Naive thymus-derived CD4-positive, alpha-beta T cell (primary cell): ENCODE data around the gene GEN1. TPM values are rescaled to one million over a fixed set of nuclear protein-coding genes. Genes with fewer than 3 reads are reported as not detected.

ENCODE experiments used
- ATAC-seq: fragments of 150-1000 bp; cut with Tn5 transposase; 2 replicates; pipeline ENCODE4 v1.10.0; 2021; ENCODE audit warnings: mild to moderate bottlenecking, moderate library complexity
- CTCF ChIA-PET: fragments of 350-600 bp; sonication (Branson Sonifier 250); formaldehyde crosslinking; loops from one replicate; lab custom pipeline; 2021; ENCODE audit warnings: antibody characterized with exemption; lab: Charles Lee
- POLR2A ChIA-PET: fragments of 350-600 bp; sonication (Branson Sonifier 250); formaldehyde crosslinking; loops from one replicate; lab custom pipeline; 2021; ENCODE audit warnings: antibody characterized with exemption, inconsistent platforms; lab: Charles Lee
- DNase-seq, 9 donors: peaks; one replicate each; pipeline versions ENCODE4 v3.0.0 to v3.0.0-alpha.2; 2020 to 2022; ENCODE audit warnings: mixed read lengths in 1 of 9
- H3K27ac ChIP-seq: one replicate; pipeline ENCODE4 v1.7.0; 2013; ENCODE audit warnings: mild to moderate bottlenecking, low read depth, low read length, moderate library complexity
- H3K27me3 ChIP-seq, 2 donors: one replicate each; pipeline ENCODE4 v1.7.0; 2013; ENCODE audit warnings: low read length in 2 of 2, mild to moderate bottlenecking in 2 of 2, moderate library complexity in 2 of 2; ENCODE audit not compliant: control insufficient read depth in 2 of 2, insufficient read depth in 2 of 2
- H3K36me3 ChIP-seq, 3 experiments: 1 replicate in 2 of 3; 2 replicates in 1 of 3; pipeline ENCODE4 v1.7.0; 2013; ENCODE audit warnings: low read length in 3 of 3, mild to moderate bottlenecking in 3 of 3, moderate library complexity in 1 of 3; ENCODE audit not compliant: insufficient read depth in 3 of 3, control insufficient read depth in 2 of 3
- H3K4me1 ChIP-seq, 2 donors: one replicate each; pipeline ENCODE4 v1.7.0; 2013; ENCODE audit warnings: low read length in 2 of 2, mild to moderate bottlenecking in 2 of 2, moderate library complexity in 1 of 2; ENCODE audit not compliant: control insufficient read depth in 2 of 2, insufficient read depth in 2 of 2
- H3K4me3 ChIP-seq: 2 replicates; pipeline ENCODE4 v1.7.0; 2013; ENCODE audit warnings: mild to moderate bottlenecking, low read length
- H3K9me3 ChIP-seq, 3 experiments: 1 replicate in 2 of 3; 2 replicates in 1 of 3; pipeline ENCODE4 v1.7.0; 2013; ENCODE audit warnings: low read length in 3 of 3; ENCODE audit not compliant: control insufficient read depth in 2 of 3
- H3K27ac Mint-ChIP-seq, 9 donors: one replicate each; pipeline ENCODE4 v1.8.0; 2020 to 2022; ENCODE audit warnings: mixed read lengths in 9 of 9, mild to moderate bottlenecking in 8 of 9, moderate library complexity in 5 of 9, inconsistent platforms in 2 of 9
- H3K27me3 Mint-ChIP-seq, 5 donors: one replicate each; pipeline ENCODE4 v1.8.0; 2021 to 2022; ENCODE audit warnings: mixed read lengths in 5 of 5, mild to moderate bottlenecking in 1 of 5
- H3K36me3 Mint-ChIP-seq, 5 donors: one replicate each; pipeline ENCODE4 v1.8.0; 2020 to 2022; ENCODE audit warnings: mixed read lengths in 5 of 5, mild to moderate bottlenecking in 3 of 5, inconsistent platforms in 1 of 5
- H3K4me1 Mint-ChIP-seq, 7 donors: one replicate each; pipeline ENCODE4 v1.8.0; 2020 to 2022; ENCODE audit warnings: mixed read lengths in 7 of 7, mild to moderate bottlenecking in 3 of 7, inconsistent platforms in 1 of 7
- H3K4me3 Mint-ChIP-seq, 10 donors: one replicate each; pipeline ENCODE4 v1.8.0; 2020 to 2022; ENCODE audit warnings: mild to moderate bottlenecking in 10 of 10, mixed read lengths in 10 of 10, moderate library complexity in 6 of 10, inconsistent platforms in 2 of 10
- H3K9me3 Mint-ChIP-seq, 11 donors: one replicate each; pipeline ENCODE4 v1.8.0; 2020 to 2022; ENCODE audit warnings: mixed read lengths in 11 of 11, mild to moderate bottlenecking in 4 of 11, inconsistent platforms in 1 of 11, moderate library complexity in 1 of 11
- intact Hi-C, 2 donors: fragments of 100-400 bp; cut with micrococcal nuclease; formaldehyde crosslinking; loops; one replicate each; pipeline ENCODE4 v1.15.1; 2023
- polyA plus RNA-seq, 2 donors: library from polyadenylated mRNA; unstranded; fragments of 300-500 nt; fragmentation: Illumina TruSeq; gene quantifications; one replicate each; pipeline ENCODE4 v1.2.3, GENCODE V29; 2021
- total RNA-seq, 6 experiments: library from RNA in 5 of 6; stranded (reverse) in 5 of 6; gene quantifications; 1 replicate in 5 of 6; 2 replicates in 1 of 6; pipeline ENCODE4 v1.2.3 and lab custom pipeline; 2021 to 2026

The GEN1 gene
- total and polyA plus RNA-seq, 7 experiments from 2014 or later, result 0.44 to 25.8 (median 5.8) TPM

DNA sequence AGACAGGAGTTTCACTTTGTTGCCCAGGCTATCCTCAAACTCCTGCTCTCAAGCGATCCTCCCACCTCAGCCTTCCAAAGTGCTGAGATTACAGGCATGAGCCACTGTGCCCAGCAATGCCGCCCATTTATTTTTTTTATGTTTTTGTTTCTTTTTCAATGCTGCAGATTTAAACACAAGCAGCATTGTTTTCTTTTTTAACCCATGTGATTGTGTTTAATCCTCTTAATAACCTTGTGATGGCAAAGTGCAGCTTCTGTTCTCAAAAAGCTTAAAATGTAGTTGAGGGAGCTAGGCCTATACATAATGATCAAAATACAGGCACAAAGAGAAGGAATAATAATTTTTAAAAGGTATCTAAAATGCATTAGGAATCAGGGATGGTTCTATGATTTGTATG lies 73.8 kb downstream of the GEN1 start:
- Mint-ChIP-seq H3K4me1 (peaks cover 0 to 9% (median 0%) of the 10 kb centered on the region in 7 donors), H3K36me3 (no peaks in the 10 kb centered on the region), H3K4me3 (no peak overlapping the region), H3K9me3 (peaks cover 0 to 1% (median 0%) of the 10 kb centered on the region in 11 donors), H3K27me3 (peaks cover 38 to 61% (median 53%) of the 10 kb centered on the region in 5 donors), H3K27ac (no peak overlapping the region)
- Histone ChIP-seq H3K36me3 (no peaks in the 10 kb centered on the region), H3K4me1 (no peaks in the 10 kb centered on the region), H3K4me3 (no peak overlapping the region), H3K27ac (no peak overlapping the region), H3K27me3 (peaks cover 0 to 11% of the 10 kb centered on the region in 2 donors), H3K9me3 (no peaks in the 10 kb centered on the region)
- ChIA-PET POLR2A (no interaction called here), CTCF (no interaction called here)
- intact Hi-C loops, result no loop called here
- ATAC-seq, result no peak
- no peak for DNase-seq

DNA sequence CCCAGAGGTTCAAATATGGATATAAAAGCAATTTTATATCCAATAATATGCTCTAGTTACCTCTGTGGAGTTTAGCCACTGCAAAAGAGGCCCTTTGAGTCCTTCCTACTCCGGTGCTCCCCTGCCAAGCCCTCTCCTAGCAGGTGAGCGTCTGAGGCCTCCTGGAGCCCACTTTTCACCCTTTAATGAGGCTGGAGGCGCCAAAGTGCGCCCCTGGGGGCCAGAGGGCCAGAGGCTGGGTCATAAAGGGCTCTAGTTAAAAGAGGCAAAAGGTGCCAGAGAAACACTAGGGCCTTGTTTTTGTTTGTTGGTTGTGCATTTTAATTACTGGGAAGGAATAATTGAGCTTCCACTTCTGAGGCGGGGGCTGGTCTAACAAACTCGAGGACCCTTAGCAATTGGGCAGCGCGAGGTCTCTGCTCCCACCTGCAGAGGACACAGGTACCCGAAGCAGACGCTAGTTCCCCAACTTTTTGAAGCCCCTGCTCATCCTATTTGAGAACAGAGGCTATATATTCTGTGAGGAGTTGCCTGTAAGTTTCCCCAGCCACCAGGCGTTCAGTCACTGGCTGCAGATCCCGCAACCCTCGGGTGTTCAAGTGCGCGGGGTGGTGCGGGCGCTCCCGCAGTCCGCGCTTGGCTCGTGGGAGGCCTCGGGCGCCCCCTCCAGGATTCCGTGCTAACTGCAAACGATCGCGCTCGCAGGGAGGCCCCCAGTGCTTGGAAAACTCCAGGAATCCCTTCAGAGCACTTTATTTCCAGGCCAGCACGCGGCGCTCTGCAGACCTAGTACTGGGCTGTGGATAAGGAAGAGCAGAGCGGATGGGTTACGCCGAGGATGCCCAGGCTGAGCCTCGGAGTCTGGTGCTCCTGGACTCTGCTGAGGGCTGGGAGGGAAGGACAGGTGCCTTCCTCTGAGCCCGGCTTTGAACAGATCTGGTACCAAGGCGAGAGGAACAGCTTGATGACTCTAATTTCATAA lies 76.4 kb downstream of the GEN1 start:
- peaks cover 33 to 48% (median 45%) of the 10 kb centered on the region in 5 donors for H3K27me3 Mint-ChIP-seq
- peaks cover 0 to 1% (median 0%) of the 10 kb centered on the region in 11 donors for H3K9me3 Mint-ChIP-seq
- ATAC-seq, result peak; percentile 73
- peaks cover 0 to 11% of the 10 kb centered on the region in 2 donors for H3K27me3 ChIP-seq
- peak in 5 of 9 donors; percentile 4 to 65 (median 6) for DNase-seq
- H3K4me3 Mint-ChIP-seq, result peak overlapping the region in 2 of 10 donors; percentile 15 to 17
- H3K9me3 ChIP-seq, result no peaks in the 10 kb centered on the region
- peaks cover 0 to 9% (median 0%) of the 10 kb centered on the region in 7 donors for H3K4me1 Mint-ChIP-seq
- H3K27ac Mint-ChIP-seq, result no peak overlapping the region
- POLR2A ChIA-PET, result no interaction called here
- CTCF ChIA-PET, result no interaction called here
- intact Hi-C loops, result loop anchor here in 1 of 2 donors (1.0 to 2.0 kb wide), 3 partner anchors 78 to 184 kb away; no protein-coding TSS in a partner anchor
- H3K36me3 Mint-ChIP-seq, result no peaks in the 10 kb centered on the region
- H3K27ac ChIP-seq, result no peak overlapping the region
- no peaks in the 10 kb centered on the region for H3K4me1 ChIP-seq
- no peaks in the 10 kb centered on the region for H3K36me3 ChIP-seq
- no peak overlapping the region for H3K4me3 ChIP-seq

DNA sequence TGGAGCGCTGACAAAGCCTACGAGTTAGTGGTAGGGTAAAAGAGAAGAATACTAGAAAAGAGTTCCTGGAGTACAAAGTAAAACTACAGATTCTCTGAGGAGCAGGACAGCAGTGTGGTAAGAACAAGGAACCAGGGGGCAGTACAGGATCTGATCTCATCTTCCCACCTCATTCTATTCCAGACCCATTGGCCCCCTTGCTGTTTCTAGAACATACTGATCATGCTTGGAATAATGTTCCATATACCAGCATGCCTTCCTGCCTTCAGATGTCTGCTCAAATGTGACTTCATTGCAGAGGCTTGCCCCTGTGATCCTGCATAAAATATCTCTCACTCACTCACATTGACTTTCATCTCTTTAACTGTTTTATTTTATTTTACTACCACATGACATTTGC lies 81.6 kb downstream of the GEN1 start:
- Mint-ChIP-seq H3K4me3 (no peak overlapping the region), H3K27me3 (peaks cover 9 to 43% (median 19%) of the 10 kb centered on the region in 5 donors), H3K36me3 (no peaks in the 10 kb centered on the region), H3K9me3 (no peaks in the 10 kb centered on the region), H3K4me1 (peaks cover 0 to 6% (median 0%) of the 10 kb centered on the region in 7 donors), H3K27ac (no peak overlapping the region)
- Histone ChIP-seq H3K4me3 (no peak overlapping the region), H3K36me3 (no peaks in the 10 kb centered on the region), H3K27me3 (peaks cover 0 to 8% of the 10 kb centered on the region in 2 donors), H3K4me1 (no peaks in the 10 kb centered on the region), H3K27ac (no peak overlapping the region), H3K9me3 (no peaks in the 10 kb centered on the region)
- intact Hi-C loops, result no loop called here
- ChIA-PET POLR2A (no interaction called here), CTCF (no interaction called here)
- no peak for ATAC-seq
- no peak for DNase-seq

Other genes starting within 250 kb of the GEN1 start
- not detected for gene RAD51AP2, start 235.7 kb upstream of the GEN1 start, total RNA-seq
- not detected for gene RAD51AP2, start 235.7 kb upstream of the GEN1 start, polyA plus RNA-seq
- gene VSNL1, start 213.4 kb upstream of the GEN1 start, total RNA-seq, result not detected
- not detected for gene VSNL1, start 213.4 kb upstream of the GEN1 start, polyA plus RNA-seq
- 10 to 100 TPM in 4 of 5 experiments, 1 to 10 TPM in 1; 7.9 to 35.6 (median 14.6) TPM for gene SMC6, start 328 bp upstream of the GEN1 start, total RNA-seq
- gene SMC6, start 328 bp upstream of the GEN1 start, polyA plus RNA-seq, result 10 to 100 TPM in 1 of 2 donors, 1 to 10 TPM in 1; 9.1 to 11.5 TPM
- gene MSGN1, start 62.3 kb downstream of the GEN1 start, total RNA-seq, result not detected
- not detected for gene MSGN1, start 62.3 kb downstream of the GEN1 start, polyA plus RNA-seq
- gene KCNS3, start 124.5 kb downstream of the GEN1 start, total RNA-seq, result not detected
- not detected for gene KCNS3, start 124.5 kb downstream of the GEN1 start, polyA plus RNA-seq